ENCODE data around the gene SREBF1.

Gene SREBF1

DNA sequence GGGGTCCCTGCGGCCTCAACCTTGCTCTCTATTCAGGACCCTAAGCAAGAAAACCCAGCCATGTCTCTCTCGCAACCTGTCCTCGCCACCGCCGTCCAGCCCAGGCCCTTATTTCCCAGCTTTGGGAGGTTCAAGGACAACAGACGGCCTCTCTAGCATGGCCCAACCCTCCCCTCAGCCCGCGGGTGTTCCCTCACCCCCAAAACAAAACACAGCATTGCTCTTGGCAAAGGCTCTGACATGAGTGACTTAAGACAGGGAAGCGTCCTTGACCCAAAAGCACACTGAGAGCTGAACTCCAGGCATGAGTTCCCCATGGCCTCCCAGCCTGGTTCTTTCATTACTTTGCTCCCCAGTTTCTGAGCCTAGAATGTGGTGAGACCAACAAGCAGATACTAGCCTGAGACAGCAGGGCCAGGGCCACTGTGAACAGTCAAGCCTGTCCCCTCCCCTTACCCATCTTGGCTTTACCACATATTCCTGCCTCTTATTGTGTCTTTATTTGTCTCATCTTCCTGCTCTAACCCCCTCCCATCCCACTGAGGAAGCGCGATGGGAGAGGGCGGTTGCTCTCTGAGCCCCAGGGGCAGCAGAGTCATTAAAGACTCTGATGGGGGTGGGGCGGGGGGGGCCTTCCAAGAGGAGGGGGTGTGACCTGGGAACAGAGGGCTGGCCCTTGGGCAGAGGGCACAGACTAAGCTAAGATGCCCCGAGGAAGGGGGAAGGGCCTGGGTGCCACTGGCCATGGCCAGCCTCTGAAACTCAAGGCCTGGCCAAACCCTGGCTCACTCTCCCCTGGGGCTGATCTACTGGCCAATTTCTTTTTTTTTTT lies 11.8 kb downstream of the SREBF1 start:
- no peak for DNase-seq (ENCODE audit: low read depth in 2 of 2)

DNA sequence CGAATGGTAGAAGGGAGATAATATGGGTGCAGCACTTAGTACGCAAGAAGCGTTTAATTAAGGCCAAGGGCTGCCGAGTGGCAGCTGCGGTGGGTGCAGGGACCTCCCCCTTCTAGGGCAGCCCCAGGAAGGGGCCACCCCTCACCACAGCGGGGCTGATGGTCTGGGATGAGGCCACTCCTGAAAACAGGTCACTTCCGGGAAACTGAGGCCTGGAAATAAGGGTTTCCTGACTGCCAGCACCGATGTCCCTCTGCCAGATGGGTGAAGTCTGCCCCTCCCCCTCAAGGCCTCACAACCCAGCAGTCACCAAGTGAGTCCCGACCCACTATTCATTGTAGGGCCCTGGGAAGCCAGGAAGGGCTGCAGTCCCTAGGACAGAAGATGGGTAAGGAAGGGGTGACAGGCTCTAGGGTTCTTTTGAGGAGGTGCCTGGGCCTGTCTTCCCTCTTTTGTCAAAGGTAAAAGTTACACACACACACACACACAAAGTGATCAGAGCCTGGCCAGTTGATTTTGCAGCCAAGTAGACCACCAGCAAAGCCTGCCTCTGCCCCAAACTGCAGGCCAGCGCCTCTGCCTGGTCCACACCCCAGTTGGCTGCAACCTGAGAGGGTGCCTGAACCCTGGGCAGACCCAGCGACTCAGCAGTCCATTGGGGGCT lies 12.5 kb downstream of the SREBF1 start:
- no peak for DNase-seq (ENCODE audit: low read depth in 2 of 2)

DNA sequence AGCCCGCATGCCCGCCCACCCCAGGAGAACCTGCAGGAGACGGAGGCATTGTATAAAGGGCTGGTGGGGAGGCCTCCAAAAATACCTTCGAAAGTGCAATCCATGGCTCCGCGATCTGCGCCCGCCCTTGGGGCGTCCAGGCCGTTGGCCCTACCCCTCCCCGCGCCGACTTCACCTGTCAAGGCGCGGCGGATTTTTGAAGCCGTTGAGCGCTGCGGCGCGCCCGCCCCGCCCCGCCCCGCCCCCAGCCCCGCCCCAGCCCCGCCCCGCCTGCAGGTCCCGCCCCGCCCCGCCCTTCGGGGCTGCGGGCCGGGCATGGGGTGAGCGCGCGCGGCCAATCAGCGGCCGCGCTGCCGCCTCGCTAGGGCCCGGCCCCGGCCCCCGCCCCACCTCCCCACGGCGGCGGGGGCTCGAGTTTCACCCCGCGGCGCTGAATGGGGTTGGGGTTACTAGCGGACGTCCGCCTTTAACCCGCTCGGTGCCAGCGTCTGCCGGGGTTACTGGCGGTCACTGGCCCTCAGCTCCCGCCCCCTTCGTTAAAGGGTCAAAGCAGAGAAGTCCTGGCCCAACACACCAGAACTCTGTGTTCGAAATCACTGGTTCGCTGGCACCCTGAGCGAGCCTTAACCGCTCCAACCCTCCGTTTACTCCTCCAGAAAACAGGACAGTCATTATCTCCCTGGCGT lies 13.2 kb downstream of the SREBF1 start:
- DNase-seq (ENCODE audit: low read depth in 2 of 2): peak; percentile 34 to 70

DNA sequence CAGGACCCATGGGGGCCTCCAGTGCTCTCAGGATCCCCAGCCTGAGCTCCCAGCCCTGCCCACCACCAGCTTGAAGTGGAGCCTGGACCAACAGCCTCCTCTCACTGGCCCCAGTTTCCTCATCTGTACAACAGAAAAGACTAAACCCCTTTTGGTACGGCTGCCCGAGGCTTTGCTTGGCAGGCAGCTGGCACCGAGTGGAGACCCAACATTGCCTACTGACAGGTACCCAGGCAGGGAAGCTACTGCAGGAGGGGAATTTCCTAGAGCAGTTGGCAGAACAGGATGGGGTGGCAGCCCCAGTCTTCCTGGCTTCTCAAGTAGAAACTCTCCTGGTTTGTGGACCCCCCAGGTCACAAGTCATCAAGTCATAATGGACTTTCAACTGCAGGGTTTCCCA lies 14.2 kb downstream of the SREBF1 start:
- DNase-seq (ENCODE audit: low read depth in 2 of 2): no peak

DNA sequence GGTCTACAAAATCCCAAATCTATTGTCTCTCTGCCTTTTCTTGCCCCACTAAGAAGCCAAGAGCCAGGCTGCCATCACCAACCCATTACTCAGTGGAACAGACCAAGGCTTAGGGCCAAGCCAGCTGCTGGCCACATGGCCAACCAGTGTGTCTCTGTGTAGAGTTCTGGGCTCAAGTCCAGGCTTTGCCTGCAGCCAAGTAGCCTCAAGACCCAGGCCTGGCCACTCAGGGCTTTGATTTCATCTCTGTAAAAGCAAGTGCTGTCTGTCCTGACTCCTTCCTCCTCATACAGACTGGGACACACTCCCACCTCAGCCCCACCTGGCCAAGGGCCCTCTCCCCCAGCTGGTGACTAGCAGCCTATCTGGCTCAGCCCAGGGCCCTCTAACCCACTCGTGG lies 14.6 kb downstream of the SREBF1 start:
- no peak for DNase-seq (ENCODE audit: low read depth in 2 of 2)

DNA sequence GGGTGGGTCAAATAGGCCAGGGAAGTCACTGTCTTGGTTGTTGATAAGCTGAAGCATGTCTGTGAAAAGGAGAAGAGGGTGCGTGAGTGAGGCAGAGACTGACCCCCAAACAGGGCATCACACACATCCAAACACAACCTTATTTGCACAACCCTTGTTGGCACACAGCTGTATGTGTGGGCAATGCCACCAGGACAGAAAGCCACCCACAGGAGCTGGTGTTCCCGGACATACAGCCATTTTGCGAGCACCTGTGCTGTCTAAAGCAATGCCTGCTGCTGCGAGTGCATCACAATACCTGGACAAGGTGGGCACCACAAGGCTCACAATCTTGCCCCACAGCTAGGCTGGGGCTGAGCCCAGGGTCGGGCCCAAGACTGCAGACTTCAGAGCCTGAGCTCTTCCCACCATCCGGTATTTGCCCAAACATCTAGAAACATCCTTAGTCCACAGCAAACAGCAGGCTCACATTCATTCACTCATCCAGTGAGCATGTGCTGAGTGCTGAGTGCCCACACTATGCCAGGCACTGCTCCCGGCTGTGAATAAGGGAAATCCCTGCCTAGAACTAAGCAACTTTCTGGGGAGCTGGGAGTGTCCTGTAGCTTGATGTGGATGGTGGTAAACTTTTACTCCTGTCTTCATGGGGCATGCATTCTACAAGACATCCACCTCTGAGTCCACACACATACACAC lies 16.2 kb downstream of the SREBF1 start:
- no peak for DNase-seq (ENCODE audit: low read depth in 2 of 2)

DNA sequence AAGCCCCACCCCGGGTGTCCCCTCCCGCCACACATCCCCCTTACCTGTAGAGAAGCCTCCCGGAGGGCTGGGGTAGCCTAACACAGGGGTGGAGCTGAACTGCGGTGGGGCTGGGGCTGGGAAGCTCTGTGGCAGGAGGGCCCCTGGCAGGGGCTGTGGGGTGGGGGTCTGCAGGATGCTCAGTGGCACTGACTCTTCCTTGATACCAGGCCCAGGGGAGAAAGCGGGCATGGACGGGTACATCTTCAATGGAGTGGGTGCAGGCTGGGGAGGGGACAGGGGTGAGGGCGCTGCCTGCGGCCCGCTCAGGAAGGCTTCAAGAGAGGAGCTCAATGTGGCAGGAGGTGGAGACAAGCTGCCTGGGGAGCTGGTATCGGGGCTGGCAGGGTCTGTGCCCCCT lies 16.7 kb downstream of the SREBF1 start:
- no peak for DNase-seq (ENCODE audit: low read depth in 2 of 2)

DNA sequence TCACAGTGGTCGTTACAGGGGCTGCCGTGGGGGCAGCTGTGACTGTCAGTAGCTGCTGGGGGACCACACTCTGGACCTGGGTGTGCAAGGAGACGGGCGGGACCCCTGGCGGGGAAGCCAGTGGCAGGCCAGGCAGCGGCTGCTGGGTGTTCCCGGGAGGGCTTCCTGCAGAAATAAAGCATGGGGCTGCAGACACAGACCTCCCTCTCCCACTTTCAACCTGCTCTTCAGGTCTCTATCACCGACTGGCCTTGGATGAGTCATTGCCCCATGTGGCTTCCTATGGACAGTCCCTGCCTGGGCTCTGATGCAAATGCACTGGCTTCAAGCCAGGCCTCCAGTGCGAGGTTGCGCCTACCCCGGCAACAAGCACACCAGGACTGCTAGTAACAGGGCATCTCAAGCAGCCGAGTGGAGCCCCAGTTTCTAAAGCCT lies 17.2 kb downstream of the SREBF1 start:
- DNase-seq (ENCODE audit: low read depth in 2 of 2): peak; percentile 30 to 50

DNA sequence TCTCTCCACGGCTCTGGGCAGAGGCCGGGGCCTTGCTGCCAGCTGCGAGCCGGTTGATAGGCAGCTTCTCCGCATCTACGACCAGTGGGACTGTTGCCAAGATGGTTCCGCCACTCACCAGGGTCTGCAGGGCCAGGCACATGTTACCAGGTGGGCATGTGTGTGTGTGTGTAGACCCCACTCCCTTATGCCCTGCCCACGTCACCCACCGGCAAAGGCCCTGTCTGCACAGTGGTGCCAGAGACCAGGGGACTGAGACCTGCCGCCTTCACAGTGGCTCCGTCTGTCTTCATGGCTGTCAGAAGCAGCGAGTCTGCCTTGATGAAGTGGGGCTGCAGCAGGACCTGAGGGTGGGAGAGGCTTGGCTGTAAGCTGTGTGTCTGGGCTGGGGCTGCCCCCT lies 17.7 kb downstream of the SREBF1 start:
- DNase-seq (ENCODE audit: low read depth in 2 of 2): no peak

DNA sequence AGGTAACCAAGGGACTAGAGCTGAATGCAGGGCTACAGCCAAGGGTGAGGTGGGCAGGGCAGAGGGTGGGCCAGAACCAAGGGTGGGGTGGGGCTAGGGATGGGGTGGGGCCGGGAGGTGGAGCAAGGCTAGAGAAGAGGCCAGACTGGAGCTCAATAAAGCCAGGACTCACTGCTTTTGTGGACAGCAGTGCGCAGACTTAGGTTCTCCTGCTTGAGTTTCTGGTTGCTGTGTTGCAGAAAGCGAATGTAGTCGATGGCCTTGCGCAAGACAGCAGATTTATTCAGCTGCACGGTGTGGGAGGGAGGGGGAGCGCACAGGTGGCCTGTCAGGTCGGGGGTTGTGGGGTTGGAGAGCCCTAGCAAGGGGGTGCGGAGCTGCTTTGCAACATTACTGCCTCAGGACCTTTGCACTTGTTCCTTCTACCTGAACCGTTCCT lies 18.7 kb downstream of the SREBF1 start:
- DNase-seq (ENCODE audit: low read depth in 2 of 2): no peak

DNA sequence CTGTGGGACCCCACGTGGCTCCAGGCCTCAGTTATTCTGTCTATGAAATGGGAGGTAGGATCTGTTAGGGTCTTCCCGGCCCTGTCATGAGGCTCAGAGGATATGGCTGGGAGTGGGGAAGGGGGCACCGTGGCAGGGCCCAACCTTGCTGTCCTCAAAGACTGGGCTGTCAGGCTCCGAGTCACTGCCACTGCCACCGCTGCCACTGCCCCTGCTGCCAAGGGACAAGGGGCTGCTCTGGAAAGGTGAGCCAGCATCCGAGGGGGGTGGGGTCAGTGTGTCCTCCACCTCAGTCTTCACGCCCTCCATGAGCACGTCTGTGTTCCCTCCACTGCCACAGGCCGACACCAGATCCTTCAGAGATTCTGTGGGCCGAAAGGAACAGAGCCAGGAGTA lies 19.2 kb downstream of the SREBF1 start:
- DNase-seq (ENCODE audit: low read depth in 2 of 2): no peak

DNA sequence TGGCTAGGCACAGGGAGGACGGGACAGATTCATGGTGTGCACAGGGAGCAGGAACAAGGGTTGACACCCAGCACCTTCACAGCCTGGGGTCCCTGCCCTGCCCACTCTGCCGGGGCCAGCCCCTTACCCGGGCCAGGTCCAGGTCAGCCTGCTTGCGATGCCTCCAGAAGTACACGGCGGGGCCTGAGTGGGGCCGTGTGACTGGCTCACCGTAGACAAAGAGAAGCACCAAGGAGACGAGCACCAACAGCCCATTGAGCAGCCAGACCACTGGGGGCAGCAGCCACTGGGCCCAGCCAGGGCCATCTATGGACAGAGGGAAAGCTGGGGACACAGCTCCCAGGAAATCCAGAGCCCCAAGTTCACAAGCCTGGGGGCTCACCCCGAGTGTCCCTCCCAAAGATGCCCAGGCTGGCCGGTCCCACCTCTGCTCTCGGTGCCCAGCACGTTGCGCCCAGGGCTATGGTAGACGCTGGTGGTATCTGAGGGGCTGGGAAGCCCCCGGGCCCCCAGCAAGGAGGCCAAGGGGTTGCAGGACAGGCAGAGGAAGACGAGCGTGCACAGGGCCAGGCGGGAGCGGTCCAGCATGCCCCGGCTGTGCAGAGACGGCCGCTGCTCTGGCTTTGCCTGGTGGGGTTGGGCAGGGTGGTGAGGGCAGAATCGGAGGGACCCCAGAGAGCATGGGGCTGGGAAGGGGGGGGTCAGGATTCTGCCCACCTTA lies 19.8 kb downstream of the SREBF1 start:
- no peak for DNase-seq (ENCODE audit: low read depth in 2 of 2)

DNA sequence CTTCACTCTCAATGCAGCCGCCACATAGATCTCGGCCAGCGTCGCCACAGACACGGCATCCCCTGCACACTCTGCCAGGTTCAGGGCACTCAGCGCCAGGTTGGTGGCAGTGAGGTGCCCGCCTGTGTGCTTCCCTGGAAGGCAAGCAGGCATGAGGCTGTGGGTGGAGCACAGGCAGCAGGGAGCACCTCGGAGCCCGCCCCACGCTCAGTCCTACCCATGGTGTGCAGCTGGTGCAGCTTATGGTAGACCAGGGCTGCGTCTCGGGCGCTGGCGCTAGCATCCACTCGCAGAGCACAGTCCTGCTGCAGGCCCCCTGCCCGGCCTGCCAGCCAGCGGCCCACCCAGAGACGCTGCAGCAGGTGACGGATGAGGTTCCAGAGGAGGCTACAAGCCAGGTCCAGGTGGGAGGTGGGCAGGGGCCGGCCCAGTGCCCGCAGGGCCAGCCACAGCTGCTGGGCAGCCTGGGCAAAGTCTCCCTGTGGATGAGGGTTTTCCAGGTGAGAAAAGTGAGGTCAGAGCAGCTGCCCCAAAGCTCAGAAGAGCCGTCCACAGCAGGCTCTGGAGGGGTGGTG lies 20.5 kb downstream of the SREBF1 start:
- no peak for DNase-seq (ENCODE audit: low read depth in 2 of 2)

DNA sequence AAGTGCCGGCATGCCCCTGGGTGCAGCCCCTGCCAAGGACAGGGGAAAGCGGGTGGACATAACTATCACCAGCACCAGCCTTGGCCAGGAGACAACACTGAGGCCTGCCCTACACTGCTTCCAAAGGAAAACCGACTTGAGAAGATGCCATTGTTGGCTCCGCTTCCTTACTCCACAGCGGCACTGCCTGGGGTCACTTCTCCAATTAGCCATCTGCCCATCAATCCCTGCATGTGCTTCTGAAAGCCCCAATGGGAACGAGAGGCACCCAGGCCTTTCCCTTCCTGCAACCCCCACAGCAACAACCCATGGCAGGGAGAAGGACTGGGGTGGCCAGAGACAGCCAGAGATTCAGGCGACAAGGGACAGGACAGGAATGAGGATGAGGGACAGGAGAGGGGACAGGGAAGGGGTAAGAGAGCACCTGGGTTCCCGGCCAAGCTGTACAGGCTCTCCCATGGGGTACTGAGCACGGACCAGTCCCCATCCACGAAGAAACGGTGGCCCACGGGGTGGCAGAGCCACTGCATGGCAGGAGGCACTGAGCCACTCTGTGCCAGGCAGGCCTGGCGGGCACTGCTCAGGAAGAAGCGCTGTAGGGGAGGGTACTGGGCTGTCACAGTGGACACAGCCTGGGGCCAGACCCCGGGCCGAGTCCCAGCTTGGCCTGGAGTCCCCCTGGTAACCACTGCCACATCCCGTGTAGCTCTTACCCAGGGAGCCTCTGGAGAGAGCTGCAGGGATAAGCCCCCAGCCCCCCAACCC lies 21.2 kb downstream of the SREBF1 start:
- DNase-seq (ENCODE audit: low read depth in 2 of 2): no peak

DNA sequence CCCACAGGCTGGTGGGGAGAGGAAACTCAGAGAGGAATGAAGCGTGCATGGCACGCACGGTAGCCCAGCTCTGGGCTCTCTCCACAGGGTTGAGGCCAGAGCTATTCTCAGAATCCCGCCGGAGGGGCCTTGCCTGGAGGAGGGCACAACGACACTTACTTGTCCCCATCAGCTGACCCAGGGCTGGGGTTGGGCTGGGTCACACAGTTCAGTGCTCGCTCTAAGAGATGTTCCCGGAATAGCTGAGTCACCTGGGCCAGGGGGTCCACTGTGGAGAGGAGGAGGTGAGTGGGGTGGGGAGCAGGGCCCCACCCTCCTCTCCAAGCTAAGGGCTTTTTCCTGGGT lies 21.8 kb downstream of the SREBF1 start:
- no peak for DNase-seq (ENCODE audit: low read depth in 2 of 2)

DNA sequence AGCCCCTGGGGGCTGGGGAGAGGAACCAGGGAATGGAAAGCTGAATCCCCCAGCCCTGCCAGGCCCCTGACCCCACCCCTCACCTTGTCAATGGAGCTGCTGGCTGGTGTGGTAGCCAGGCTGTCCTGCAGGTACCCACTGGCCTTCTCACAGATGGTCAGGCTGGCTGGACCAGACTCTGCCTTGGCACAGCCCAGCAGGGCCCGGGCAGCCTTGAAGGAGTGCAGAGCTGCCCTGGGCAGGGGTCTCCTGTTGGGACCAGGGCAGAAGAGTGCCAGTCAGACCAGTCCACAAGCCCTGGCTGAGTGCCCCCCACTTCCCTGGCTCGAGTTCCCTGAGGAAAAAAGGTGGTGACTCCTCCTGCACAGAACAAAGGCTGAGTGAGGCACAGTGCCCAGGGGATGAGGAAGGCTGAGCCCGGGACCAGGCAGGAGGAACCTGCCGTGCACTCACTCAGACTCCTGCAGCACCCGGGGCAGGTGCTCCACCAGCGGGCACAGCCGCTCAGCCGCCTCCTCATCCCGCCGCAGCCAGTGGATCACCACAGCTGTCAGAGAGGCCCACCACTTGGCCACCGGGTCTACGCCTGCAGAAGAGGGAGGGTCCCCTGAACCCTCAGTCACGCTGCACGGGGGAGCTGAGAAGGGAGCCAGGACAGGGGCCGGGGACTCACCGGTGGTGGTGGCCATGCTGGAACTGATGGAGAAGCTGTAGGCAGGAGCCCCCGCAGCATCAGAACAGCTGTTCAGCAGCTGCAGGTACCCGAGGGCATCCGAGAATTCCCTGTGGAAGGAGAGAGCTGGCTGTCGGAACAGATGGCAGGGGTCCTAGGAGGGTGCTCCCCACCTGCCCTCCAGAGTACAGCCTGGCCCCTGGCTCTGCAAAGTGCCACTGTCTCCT lies 22.4 kb downstream of the SREBF1 start:
- DNase-seq (ENCODE audit: low read depth in 2 of 2): no peak

DNA sequence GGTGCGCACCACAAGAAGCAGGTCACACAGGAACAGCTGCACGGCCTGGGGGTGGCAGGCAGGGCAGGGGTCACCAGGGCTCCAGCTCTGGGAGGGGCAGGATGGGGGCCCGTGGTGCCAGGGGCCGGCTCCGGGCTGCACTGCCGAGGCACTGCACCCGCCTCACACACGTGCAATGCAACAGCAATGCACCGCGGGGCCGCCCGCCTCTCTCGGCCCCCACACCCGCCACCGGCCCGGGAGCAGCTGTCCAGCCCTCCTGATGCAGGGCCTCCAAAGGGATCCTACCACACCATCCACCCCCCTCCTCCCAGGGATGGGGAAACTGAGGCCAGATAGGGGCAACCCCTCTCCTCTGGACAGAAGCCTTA lies 23.1 kb downstream of the SREBF1 start:
- no peak for DNase-seq (ENCODE audit: low read depth in 2 of 2)

DNA sequence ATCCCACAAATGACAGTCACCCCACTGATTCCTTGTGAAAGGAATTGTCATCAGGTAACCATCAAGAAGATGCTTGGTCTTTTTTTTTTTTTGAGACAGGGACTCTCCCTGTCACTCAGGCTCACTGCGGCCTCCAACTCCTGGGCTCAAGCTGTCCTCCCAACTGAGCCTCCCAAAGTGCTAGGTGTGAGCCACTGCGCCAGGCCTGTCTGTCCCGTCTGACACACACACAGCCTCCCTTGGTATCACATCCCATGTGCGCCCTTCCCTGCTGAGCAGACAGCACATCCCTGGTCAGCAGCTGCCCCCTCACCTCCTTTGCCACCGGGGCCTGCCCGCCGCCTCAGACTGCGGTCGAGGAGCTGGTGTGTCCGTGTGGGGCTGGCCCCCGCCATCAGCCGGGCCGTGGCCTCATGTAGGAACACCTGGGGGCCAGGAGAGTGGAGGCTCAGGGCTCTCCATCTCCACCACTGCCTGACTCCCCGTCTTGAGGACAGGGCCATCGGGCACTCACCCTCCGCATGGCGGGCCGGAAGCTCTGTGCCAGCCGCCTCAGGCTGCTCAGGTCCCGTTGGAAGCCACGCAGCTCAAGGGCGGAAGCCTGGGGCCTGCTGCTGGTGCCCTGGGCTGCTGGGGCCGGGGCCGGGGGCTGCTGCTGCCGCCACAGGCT lies 23.6 kb downstream of the SREBF1 start:
- no peak for DNase-seq (ENCODE audit: low read depth in 2 of 2)

Data from stimulated activated CD8-positive, alpha-beta memory T cell treated with anti-CD3 and anti-CD28 coated beads, Interleukin-7, amount 100 ng/mL, for 4 hours (primary cell).